Gastroesophageal sphincter (tissue), 3 donors: ENCODE results near the gene CCNH.

Experiments used
- CTCF ChIP-seq, 4 experiments: fragments of 200-600 bp in 2 of 4; fragments of 450-650 bp in 2 of 4; sonication (generic) in 1 of 4; IDR thresholded peaks; one replicate each; pipeline ENCODE4 v1.5.1; 2017 to 2019; ENCODE audit warnings: antibody characterized with exemption in 4 of 4, mild to moderate bottlenecking in 2 of 4, moderate library complexity in 2 of 4
- EP300 ChIP-seq: sonication (generic); formaldehyde crosslinking; IDR thresholded peaks from one replicate; pipeline ENCODE4 v1.6.1; 2017; ENCODE audit warnings: antibody characterized with exemption, mild to moderate bottlenecking
- POLR2A ChIP-seq, 2 donors: fragments of 450-650 bp; IDR thresholded peaks; one replicate each; pipeline ENCODE4 v1.6.1; 2017; ENCODE audit warnings: antibody characterized with exemption in 2 of 2, mild to moderate bottlenecking in 2 of 2, moderate library complexity in 1 of 2
- POLR2AphosphoS5 ChIP-seq: sonication (generic); formaldehyde crosslinking; IDR thresholded peaks from one replicate; pipeline ENCODE4 v1.6.1; 2017; ENCODE audit warnings: antibody characterized with exemption

- TF ChIP-seq POLR2A (IDR thresholded peaks at IDR 0.05) (no peak), CTCF (IDR thresholded peaks at IDR 0.05) (no peak), EP300 (no peak), POLR2AphosphoS5 (no peak)
Observed at GRCh38 chr5:87413343-87413645, 564 bp upstream of the CCNH start.
